Esophagus muscularis mucosa (tissue), 4 donors: ENCODE results near the gene PPP1R37. TPM values are rescaled to one million over a fixed set of nuclear protein-coding genes. Genes with fewer than 3 reads are reported as not detected.
A peak's percentile ranks its signal among the peaks of the same experiment; 100 is the strongest.

Source experiments
- DNase-seq: peaks from one replicate; pipeline ENCODE4 v3.0.0-alpha.2; 2017; ENCODE audit errors: extremely low spot score
- H3K27ac ChIP-seq, 4 donors: fragments of 200-600 bp; sonication (generic); replicated peaks in 1 of 4; 1 replicate in 3 of 4; 2 replicates in 1 of 4; pipeline ENCODE4 v1.5.1; 2016 to 2019; ENCODE audit warnings: mild to moderate bottlenecking in 1 of 4
- H3K27me3 ChIP-seq, 4 donors: fragments of 200-600 bp; sonication (generic); one replicate each; pipeline versions ENCODE4 v1.5.1 to v1.6.0; 2016 to 2019
- H3K36me3 ChIP-seq, 4 donors: fragments of 200-600 bp; sonication (generic); one replicate each; pipeline ENCODE4 v1.5.1; 2016 to 2019
- H3K4me1 ChIP-seq, 4 donors: fragments of 200-600 bp; sonication (generic); one replicate each; pipeline ENCODE4 v1.5.1; 2016 to 2019
- H3K4me3 ChIP-seq, 4 donors: fragments of 200-600 bp; sonication (generic); 1 replicate in 2 of 4; 2 replicates in 2 of 4; pipeline ENCODE4 v1.5.1; 2016 to 2019; ENCODE audit warnings: mild to moderate bottlenecking in 4 of 4, moderate library complexity in 1 of 4
- H3K9me3 ChIP-seq, 4 donors: fragments of 200-600 bp; sonication (generic); 1 replicate in 3 of 4; 2 replicates in 1 of 4; pipeline ENCODE4 v1.5.1; 2016 to 2019
- CTCF ChIP-seq, 3 experiments: fragments of 200-600 bp in 2 of 3; fragments of 450-650 bp in 1 of 3; sonication (generic) in 2 of 3; IDR thresholded peaks; one replicate each; pipeline ENCODE4 v1.5.1; 2017 to 2019; ENCODE audit warnings: antibody characterized with exemption in 3 of 3, mild to moderate bottlenecking in 2 of 3, moderate library complexity in 1 of 3
- EP300 ChIP-seq: sonication (generic); formaldehyde crosslinking; IDR thresholded peaks from one replicate; pipeline ENCODE4 v1.6.1; 2017; ENCODE audit warnings: antibody characterized with exemption
- POLR2A ChIP-seq: fragments of 450-650 bp; IDR thresholded peaks from one replicate; pipeline ENCODE4 v1.6.1; 2017; ENCODE audit warnings: antibody characterized with exemption, moderate library complexity, mild to moderate bottlenecking, low read depth
- POLR2AphosphoS5 ChIP-seq, 2 donors: sonication (generic); formaldehyde crosslinking; IDR thresholded peaks; one replicate each; pipeline ENCODE4 v1.6.1; 2017; ENCODE audit warnings: antibody characterized with exemption in 2 of 2
- WGBS: methylation state at CpG from one replicate; pipeline ENCODE4 v1.1.5; 2018; 5-methylcytosine and 5-hydroxymethylcytosine counted together
- intact Hi-C: fragments of 100-400 bp; cut with DNase I; formaldehyde crosslinking; loops from one replicate; pipeline ENCODE4 v1.15.1; 2023
- total RNA-seq, 4 donors: library from RNA; depleted of rRNA; stranded (reverse); fragments of >200 nt; gene quantifications; one replicate each; pipeline versions ENCODE4 v1.1.0 to v1.2.1, GENCODE V29; 2016

Gene PPP1R37
- total RNA-seq, 4 donors from 2014 or later = 21.0 to 46.7 (median 28.3) TPM

- 60% methylated on average over 3 of the region's 14 CpGs for WGBS
- peaks cover 0 to 8% (median 3%) of the 10 kb centered on the region in 4 donors for H3K27me3 ChIP-seq
- no peaks in the 10 kb centered on the region for H3K9me3 ChIP-seq
- DNase-seq = no peak
- H3K4me1 ChIP-seq = peaks cover 22 to 37% (median 28%) of the 10 kb centered on the region in 4 donors
- intact Hi-C loops = no loop called here
- no peak overlapping the region for H3K4me3 ChIP-seq
- H3K36me3 ChIP-seq = peaks cover 0 to 6% (median 0%) of the 10 kb centered on the region in 4 donors
- H3K27ac ChIP-seq = peak overlapping the region in 1 of 4 donors; percentile 20
- TF ChIP-seq POLR2AphosphoS5 (IDR thresholded peaks at IDR 0.05) (peak in 1 of 2 donors; percentile 12), CTCF (IDR thresholded peaks at IDR 0.05) (no peak), POLR2A (no peak)
These were observed 73.8 kb downstream of the PPP1R37 start for GRCh38 chr19:45166723-45167252.

GRCh38 chr19:45168767-45169351 lies 75.9 kb downstream of the PPP1R37 start:
- TF ChIP-seq EP300 (no peak), POLR2A (no peak), POLR2AphosphoS5 (IDR thresholded peaks at IDR 0.05) (no peak), CTCF (IDR thresholded peaks at IDR 0.05) (no peak)
- Histone ChIP-seq H3K4me3 (no peak overlapping the region), H3K36me3 (peaks cover 0 to 6% (median 0%) of the 10 kb centered on the region in 4 donors), H3K27ac (no peak overlapping the region), H3K27me3 (no peaks in the 10 kb centered on the region), H3K9me3 (no peaks in the 10 kb centered on the region), H3K4me1 (peaks cover 30 to 37% (median 33%) of the 10 kb centered on the region in 4 donors)
- DNase-seq = no peak
- 90% methylated on average over 6 of the region's 16 CpGs for WGBS
- intact Hi-C loops = no loop called here

GRCh38 chr19:45169602-45170001 lies 76.6 kb downstream of the PPP1R37 start:
- peaks cover 25 to 32% (median 26%) of the 10 kb centered on the region in 4 donors for H3K4me1 ChIP-seq
- peaks cover 0 to 6% (median 0%) of the 10 kb centered on the region in 4 donors for H3K36me3 ChIP-seq
- no peaks in the 10 kb centered on the region for H3K9me3 ChIP-seq
- H3K27ac ChIP-seq = no peak overlapping the region
- no peak overlapping the region for H3K4me3 ChIP-seq
- H3K27me3 ChIP-seq = no peaks in the 10 kb centered on the region
- DNase-seq = no peak
- intact Hi-C loops = no loop called here
- TF ChIP-seq POLR2AphosphoS5 (IDR thresholded peaks at IDR 0.05) (no peak), CTCF (IDR thresholded peaks at IDR 0.05) (no peak), POLR2A (no peak), EP300 (no peak)
- WGBS = 100% methylated on average over 4 of the region's 10 CpGs

- no peak overlapping the region for H3K4me3 ChIP-seq
- peaks cover 19 to 24% (median 21%) of the 10 kb centered on the region in 4 donors for H3K4me1 ChIP-seq
- H3K27me3 ChIP-seq = no peaks in the 10 kb centered on the region
- peaks cover 0 to 6% (median 0%) of the 10 kb centered on the region in 4 donors for H3K36me3 ChIP-seq
- DNase-seq = no peak
- no peak overlapping the region for H3K27ac ChIP-seq
- 79% methylated on average over 14 of the region's 21 CpGs for WGBS
- intact Hi-C loops = no loop called here
- TF ChIP-seq POLR2A (no peak), EP300 (no peak), CTCF (IDR thresholded peaks at IDR 0.05) (no peak), POLR2AphosphoS5 (IDR thresholded peaks at IDR 0.05) (no peak)
- H3K9me3 ChIP-seq = no peaks in the 10 kb centered on the region
These were observed 77.4 kb downstream of the PPP1R37 start for GRCh38 chr19:45170146-45171106.
